ENCODE measurements around the gene NBPF26. TPM values are rescaled to one million over a fixed set of nuclear protein-coding genes. Genes with fewer than 3 reads are reported as not detected.
"Not testable (repeated sequence)": the region's sequence is repeated elsewhere in the genome, so short reads cannot be mapped to it uniquely, and the experiment has no call there.

NBPF26 gene
- total and polyA plus RNA-seq, 9 of the 15 experiments (the other 6 are each of a cell fraction or from before 2014, with no cell fraction given): 0.13 to 6.6 (median 5.2) TPM

GRCh38 chr1:120850287-120850536 lies 126.5 kb downstream of the NBPF26 start:
- TF ChIP-seq ZNF121 (CRISPR knock-in tag; conservative IDR thresholded peaks at IDR 0.05) (peak; percentile 71), CGGBP1 (CRISPR knock-in tag; IDR thresholded peaks at IDR 0.05) (0 out of 2 replicates have a peak, but pooled peaks have one; percentile 34), SP1 (CRISPR knock-in tag; IDR thresholded peaks at IDR 0.05) (peak; percentile 59; the same call in 1 of the 2 replicates), POLR2G (IDR thresholded peaks at IDR 0.05; ENCODE audit: low read depth, low read length) (peak; percentile 33; the same call in 1 of the 2 replicates), PTBP1 (IDR thresholded peaks at IDR 0.05; ENCODE audit: low read depth, low read length) (peak; percentile 82; the same call in 1 of the 2 replicates), NELFE (IDR thresholded peaks at IDR 0.05; ENCODE audit: insufficient read depth, insufficient read length) (peak; percentile 12)
- FAIRE-seq; ATAC-seq; H2AFZ ChIP-seq (ENCODE audit: low read depth, low read length); H4K20me1 ChIP-seq (replicated peaks; ENCODE audit: control insufficient read depth, insufficient read depth, low read length); H3K9me3 ChIP-seq (replicated peaks; ENCODE audit: control insufficient read depth, insufficient read depth, low read depth, low read length); H3K4me2 ChIP-seq (ENCODE audit: insufficient read depth, low read length); H3K36me3 ChIP-seq (ENCODE audit: control insufficient read depth, insufficient read depth, low read length); H3K27ac ChIP-seq (ENCODE audit: extremely low read depth, low read depth, low read length); in situ Hi-C loops (cut with MboI); H3K27me3 ChIP-seq (ENCODE audit: control insufficient read depth in 2 of 2, insufficient read depth in 2 of 2, low read length in 2 of 2); intact Hi-C loops (cut with micrococcal nuclease); H3K4me1 ChIP-seq (replicated peaks in 1 of 2; ENCODE audit: control insufficient read depth in 2 of 2, insufficient read depth in 2 of 2, low read length in 2 of 2); H3K9me1 ChIP-seq (ENCODE audit: control insufficient read depth, insufficient read depth, low read length); H3K79me2 ChIP-seq (ENCODE audit: control insufficient read depth, insufficient read depth, low read length); CTCF ChIA-PET (ENCODE audit: low intra/inter-chr PET ratio); BruUV-seq (replicated peaks): not testable (repeated sequence)
- Histone ChIP-seq H3K9ac (ENCODE audit: insufficient read depth in 1 of 2, low read depth in 2 of 2, low read length in 2 of 2) (peak overlapping the region in 1 of 2 experiments; percentile 69; a peak in 1 of 4 replicates), H3K4me3 (peak overlapping the region; percentile 8; the same call in 1 of the 2 replicates)
- POLR2A ChIA-PET: interaction anchor here (0.7 kb wide), 1 partner anchor 1022 kb away, joined by 3 read pairs; no protein-coding TSS in a partner anchor
- DNase-seq (ENCODE audit: extremely low read depth in 1 of 4, low spot score in 3 of 4): peak in 1 of 4 experiments; percentile 67
- no CpG with 5 or more reads among the region's 8 CpGs for WGBS (ENCODE audit: insufficient coverage, low coverage, missing lambda C conversion rate)
